K562 (cell line): ENCODE measurements around the gene TTLL8. TPM values are rescaled to one million over a fixed set of nuclear protein-coding genes. Genes with fewer than 3 reads are reported as not detected.

Experiments used
- ATAC-seq: fragments of 200-7000 bp; cut with Tn5 transposase; 3 replicates; pipeline ENCODE4 v1.9.1; 2020; ENCODE audit warnings: moderate library complexity
- BruUV-seq: library from RNA; stranded (reverse); fragments of 400-500 nt; replicated peaks from 2 replicates; lab custom pipeline; 2021; lab: Mats Ljungman, UMichigan
- CTCF ChIA-PET: fragments of 300-600 bp; formaldehyde crosslinking; extraction: SDS; loops from one replicate; lab custom pipeline; 2021; ENCODE audit warnings: low intra/inter-chr PET ratio; lab: Yijun Ruan, JAX
- POLR2A ChIA-PET: fragments of 300-600, 350-650 bp; sonication (Branson Sonifier 250); formaldehyde crosslinking; extraction: SDS; loops from one replicate; lab custom pipeline; 2021; ENCODE audit warnings: antibody characterized with exemption, inconsistent platforms; lab: Yijun Ruan, JAX
- DNase-seq, 4 experiments: peaks; one replicate each; pipeline versions ENCODE4 v3.0.0 to v3.0.0-alpha.2; 2011 to 2018; ENCODE audit warnings: low spot score in 3 of 4, mixed read lengths in 3 of 4; ENCODE audit errors: extremely low read depth in 1 of 4
- FAIRE-seq: peaks from 2 replicates; lab custom pipeline; 2011; peaks lifted over from hg19 to GRCh38; lab: Jason Lieb, UNC
- H2AFZ ChIP-seq: 2 replicates; pipeline ENCODE4 v1.6.0; 2011; ENCODE audit warnings: low read depth, low read length, control low read depth, inconsistent platforms
- H3K27ac ChIP-seq: fragments of 200-600 bp; 3 replicates; pipeline ENCODE4 v1.8.0; 2011; ENCODE audit warnings: low read depth, mild to moderate bottlenecking, control low read depth, inconsistent platforms, low read length, moderate library complexity, mixed read lengths; ENCODE audit errors: extremely low read depth
- H3K27me3 ChIP-seq, 2 experiments: fragments of 300-600 bp in 1 of 2; 2 replicates in 1 of 2; 3 replicates in 1 of 2; pipeline versions ENCODE4 v1.6.0 to v1.8.0; 2011; ENCODE audit warnings: inconsistent platforms in 2 of 2, low read length in 2 of 2, mild to moderate bottlenecking in 1 of 2, mixed read lengths in 1 of 2, moderate library complexity in 1 of 2; ENCODE audit not compliant: control insufficient read depth in 2 of 2, insufficient read depth in 2 of 2
- H3K36me3 ChIP-seq: fragments of 300-600 bp; 3 replicates; pipeline ENCODE4 v1.8.0; 2011; ENCODE audit warnings: mild to moderate bottlenecking, low read length, inconsistent platforms; ENCODE audit not compliant: control insufficient read depth, insufficient read depth
- H3K4me1 ChIP-seq, 2 experiments: fragments of 200-600 bp in 1 of 2; replicated peaks in 1 of 2; 2 replicates in 1 of 2; 3 replicates in 1 of 2; pipeline versions ENCODE4 v1.5.1 to v1.8.0; 2011; ENCODE audit warnings: inconsistent platforms in 2 of 2, low read length in 2 of 2, mild to moderate bottlenecking in 1 of 2, mixed read lengths in 1 of 2, moderate library complexity in 1 of 2; ENCODE audit not compliant: control insufficient read depth in 2 of 2, insufficient read depth in 2 of 2
- H3K4me2 ChIP-seq: 2 replicates; pipeline ENCODE4 v1.6.1; 2011; ENCODE audit warnings: low read length, control low read depth, inconsistent platforms, mixed read lengths; ENCODE audit not compliant: insufficient read depth
- H3K4me3 ChIP-seq: fragments of 200-600 bp; sonication (generic), shearing (Covaris generic); 2 replicates; pipeline ENCODE4 v1.5.1; 2016; ENCODE audit warnings: control low read depth, inconsistent platforms
- H3K79me2 ChIP-seq: fragments of 200-600 bp; 3 replicates; pipeline ENCODE4 v1.8.0; 2011; ENCODE audit warnings: low read length, inconsistent platforms; ENCODE audit not compliant: control insufficient read depth, insufficient read depth
- H3K9ac ChIP-seq, 2 experiments: 2 replicates each; pipeline versions ENCODE4 v1.6.0 to v1.6.1; 2011; ENCODE audit warnings: low read depth in 2 of 2, low read length in 2 of 2, control low read depth in 1 of 2, inconsistent platforms in 1 of 2, mild to moderate bottlenecking in 1 of 2, mixed read lengths in 1 of 2; ENCODE audit not compliant: insufficient read depth in 1 of 2
- H3K9me1 ChIP-seq: one replicate; pipeline ENCODE4 v1.6.0; 2011; ENCODE audit warnings: inconsistent platforms, mild to moderate bottlenecking, low read length, moderate library complexity; ENCODE audit not compliant: control insufficient read depth, insufficient read depth
- H3K9me3 ChIP-seq: replicated peaks from 2 replicates; pipeline ENCODE4 v1.5.1; 2011; ENCODE audit warnings: low read depth, low read length, inconsistent platforms; ENCODE audit not compliant: control insufficient read depth, insufficient read depth
- H4K20me1 ChIP-seq: replicated peaks from 2 replicates; pipeline ENCODE4 v1.6.1; 2011; ENCODE audit warnings: low read length, inconsistent platforms, mixed read lengths; ENCODE audit not compliant: control insufficient read depth, insufficient read depth
- BRD4 ChIP-seq: fragments of 200-600 bp; sonication (generic); IDR thresholded peaks from 2 replicates; pipeline ENCODE4 v1.6.1; 2017; ENCODE audit warnings: inconsistent platforms
- EHMT2 ChIP-seq: fragments of 450-650 bp; IDR thresholded peaks from 2 replicates; pipeline ENCODE4 v1.6.1; 2018; ENCODE audit warnings: antibody characterized with exemption
- HNRNPL ChIP-seq: fragments of 200-400 bp; formaldehyde crosslinking; IDR thresholded peaks from 2 replicates; pipeline ENCODE4 v1.6.1; 2017; ENCODE audit warnings: low read depth, mild to moderate bottlenecking, low read length
- NFE2L1 ChIP-seq: fragments of 450-650 bp; IDR thresholded peaks from 2 replicates; pipeline ENCODE4 v1.6.1; 2016; ENCODE audit warnings: missing genetic modification characterization, low read depth, mild to moderate bottlenecking, missing compliant biosample characterization, moderate library complexity, borderline replicate concordance
- RFX7 ChIP-seq: fragments of 250-450 bp; sonication (Bioruptor Pico); IDR thresholded peaks from 2 replicates; pipeline ENCODE4 v1.5.1; 2021; ENCODE audit warnings: mild to moderate bottlenecking
- RUNX1 ChIP-seq: sonication (generic); IDR thresholded peaks from 2 replicates; pipeline ENCODE4 v1.6.1; 2016; ENCODE audit warnings: antibody characterized with exemption, low read depth
- SMARCE1 ChIP-seq: fragments of 450-650 bp; IDR thresholded peaks from 2 replicates; pipeline ENCODE4 v1.7.1; 2016; ENCODE audit warnings: mild to moderate bottlenecking
- TEAD4 ChIP-seq, 2 experiments: sonication (generic) in 1 of 2; formaldehyde crosslinking in 1 of 2; IDR thresholded peaks; 2 replicates each; pipeline versions ENCODE4 v1.6.1 to v1.8.0; 2012 to 2022; ENCODE audit warnings: borderline replicate concordance in 1 of 2, inconsistent platforms in 1 of 2, low read length in 1 of 2, mild to moderate bottlenecking in 1 of 2, missing genetic modification reagents in 1 of 2
- ZNF175 ChIP-seq: fragments of 200-800 bp; sonication (Bioruptor generic); IDR thresholded peaks from 2 replicates; pipeline ENCODE4 v1.6.1; 2016; ENCODE audit warnings: low read depth, mild to moderate bottlenecking, missing genetic modification characterization, missing compliant biosample characterization
- ZNF75A ChIP-seq: fragments of 450-650 bp; formaldehyde crosslinking; IDR thresholded peaks from 2 replicates; pipeline ENCODE4 v1.4.0; 2020; ENCODE audit warnings: mild to moderate bottlenecking
- WGBS: fragments of 100-300 bp; shearing (Covaris generic); methylation state at CpG from one replicate; pipeline ENCODE4 v1.1.6; 2016; ENCODE audit warnings: low coverage, mixed read lengths; ENCODE audit not compliant: insufficient coverage; ENCODE audit errors: missing lambda C conversion rate; 5-methylcytosine and 5-hydroxymethylcytosine counted together
- in situ Hi-C: fragments of 300-500 bp; cut with MboI; formaldehyde crosslinking; loops from 4 replicates; pipeline ENCODE4 v1.15.0; 2018; ENCODE audit warnings: inconsistent platforms, mixed read lengths
- intact Hi-C: fragments of 100-400 bp; cut with micrococcal nuclease; formaldehyde crosslinking; loops from 2 replicates; pipeline ENCODE4 v1.14.2; 2022
- polyA plus RNA-seq, 8 experiments: library from polyadenylated mRNA; depleted of rRNA in 4 of 8; stranded (reverse) in 5 of 8; unstranded in 3 of 8; fragments of >200 nt; fragmentation: Nextera tagmentation in 2 of 8; fragmentation: Illumina TruSeq in 1 of 8; extraction: Ambion mirVana in 2 of 8; extraction: Trizol in 1 of 8; gene quantifications; 2 replicates each; pipeline versions ENCODE4 v1.2.1 to v1.2.3, GENCODE V29; 2011 to 2014; ENCODE audit warnings: inconsistent platforms in 1 of 8, missing spikeins in 1 of 8
- total RNA-seq, 7 experiments: library from RNA; depleted of rRNA in 6 of 7; stranded (reverse); fragments of >200 nt in 6 of 7; fragmentation: Illumina TruSeq in 2 of 7; extraction: Trizol in 2 of 7; gene quantifications; 2 replicates each; pipeline versions ENCODE4 v1.2.1 to v1.2.3, GENCODE V29; 2011 to 2021; ENCODE audit warnings: low replicate concordance in 1 of 7
- TF ChIP-seq, protein P1 (sequence below): fragments of 450-650 bp; IDR thresholded peaks from 2 replicates; pipeline ENCODE4 v1.6.1; 2014; ENCODE audit warnings: low read depth, mild to moderate bottlenecking, moderate library complexity, borderline replicate concordance
- TF ChIP-seq, protein P2 (sequence below): fragments of 450-650 bp; IDR thresholded peaks from 2 replicates; pipeline ENCODE4 v1.6.1; 2018; ENCODE audit not compliant: partially characterized antibody
- TF ChIP-seq, protein P3 (sequence below): conservative IDR thresholded peaks from 2 replicates; pipeline ENCODE4 v1.6.1; 2011; ENCODE audit warnings: low read depth, mild to moderate bottlenecking, low read length; ENCODE audit not compliant: control insufficient read depth

The TTLL8 gene
- total and polyA plus RNA-seq, 9 of the 15 experiments (the other 6 are each of a cell fraction or from before 2014, with no cell fraction given): not detected

DNA sequence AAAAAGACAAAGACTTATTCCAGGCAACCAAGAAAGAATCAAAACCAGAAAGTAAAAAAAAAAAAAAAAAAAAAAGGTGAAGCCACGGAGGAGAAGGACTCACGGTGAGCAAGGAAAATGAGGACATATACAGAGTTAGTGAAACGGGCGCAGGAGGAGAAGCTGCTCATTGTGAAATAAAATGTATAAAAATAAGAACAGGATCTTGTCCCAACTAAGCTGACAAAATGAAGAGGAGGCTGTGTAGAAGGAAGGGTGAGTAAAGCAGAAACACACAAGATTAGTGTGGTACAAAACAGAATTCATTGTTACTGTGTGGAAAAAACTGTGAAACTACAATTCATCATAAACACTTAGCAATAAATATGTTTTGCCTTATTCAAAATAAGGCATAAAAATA lies 53.2 kb downstream of the TTLL8 start:
- H3K4me3 ChIP-seq: no peak overlapping the region
- H2AFZ ChIP-seq: no peak overlapping the region
- no peaks in the 10 kb centered on the region for H3K79me2 ChIP-seq
- ChIA-PET CTCF (no interaction called here), POLR2A (no interaction called here)
- 63% methylated on average over 2 of the region's 4 CpGs for WGBS
- H3K4me1 ChIP-seq: peaks cover 0 to 31% of the 10 kb centered on the region in 2 experiments; a peak in 3 of 5 replicates
- BruUV-seq: no TSS peak
- H3K9me1 ChIP-seq: no peaks in the 10 kb centered on the region
- H3K4me2 ChIP-seq: no peak overlapping the region
- no peak for DNase-seq
- no peak overlapping the region for H3K9ac ChIP-seq
- H3K9me3 ChIP-seq: no peaks in the 10 kb centered on the region
- H3K27ac ChIP-seq: no peak overlapping the region
- no peak for FAIRE-seq
- no peaks in the 10 kb centered on the region for H3K27me3 ChIP-seq
- no peaks in the 10 kb centered on the region for H4K20me1 ChIP-seq
- intact Hi-C loops (no loop called here), in situ Hi-C loops (no loop called here)
- no peak for ATAC-seq
- no peak for TF ChIP-seq NFE2L1
- no peak for TF ChIP-seq TEAD4 (IDR thresholded peaks at IDR 0.05; ENCODE audit: low read length)
- no peak for TF ChIP-seq TEAD4 (CRISPR knock-in tag; IDR thresholded peaks at IDR 0.05; ENCODE audit: borderline replicate concordance)
- TF ChIP-seq, protein P1, sequence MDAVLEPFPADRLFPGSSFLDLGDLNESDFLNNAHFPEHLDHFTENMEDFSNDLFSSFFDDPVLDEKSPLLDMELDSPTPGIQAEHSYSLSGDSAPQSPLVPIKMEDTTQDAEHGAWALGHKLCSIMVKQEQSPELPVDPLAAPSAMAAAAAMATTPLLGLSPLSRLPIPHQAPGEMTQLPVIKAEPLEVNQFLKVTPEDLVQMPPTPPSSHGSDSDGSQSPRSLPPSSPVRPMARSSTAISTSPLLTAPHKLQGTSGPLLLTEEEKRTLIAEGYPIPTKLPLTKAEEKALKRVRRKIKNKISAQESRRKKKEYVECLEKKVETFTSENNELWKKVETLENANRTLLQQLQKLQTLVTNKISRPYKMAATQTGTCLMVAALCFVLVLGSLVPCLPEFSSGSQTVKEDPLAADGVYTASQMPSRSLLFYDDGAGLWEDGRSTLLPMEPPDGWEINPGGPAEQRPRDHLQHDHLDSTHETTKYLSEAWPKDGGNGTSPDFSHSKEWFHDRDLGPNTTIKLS: no peak
- no peak for TF ChIP-seq ZNF75A (CRISPR knock-in tag)
- no peak for TF ChIP-seq HNRNPL
- TF ChIP-seq, protein P2, sequence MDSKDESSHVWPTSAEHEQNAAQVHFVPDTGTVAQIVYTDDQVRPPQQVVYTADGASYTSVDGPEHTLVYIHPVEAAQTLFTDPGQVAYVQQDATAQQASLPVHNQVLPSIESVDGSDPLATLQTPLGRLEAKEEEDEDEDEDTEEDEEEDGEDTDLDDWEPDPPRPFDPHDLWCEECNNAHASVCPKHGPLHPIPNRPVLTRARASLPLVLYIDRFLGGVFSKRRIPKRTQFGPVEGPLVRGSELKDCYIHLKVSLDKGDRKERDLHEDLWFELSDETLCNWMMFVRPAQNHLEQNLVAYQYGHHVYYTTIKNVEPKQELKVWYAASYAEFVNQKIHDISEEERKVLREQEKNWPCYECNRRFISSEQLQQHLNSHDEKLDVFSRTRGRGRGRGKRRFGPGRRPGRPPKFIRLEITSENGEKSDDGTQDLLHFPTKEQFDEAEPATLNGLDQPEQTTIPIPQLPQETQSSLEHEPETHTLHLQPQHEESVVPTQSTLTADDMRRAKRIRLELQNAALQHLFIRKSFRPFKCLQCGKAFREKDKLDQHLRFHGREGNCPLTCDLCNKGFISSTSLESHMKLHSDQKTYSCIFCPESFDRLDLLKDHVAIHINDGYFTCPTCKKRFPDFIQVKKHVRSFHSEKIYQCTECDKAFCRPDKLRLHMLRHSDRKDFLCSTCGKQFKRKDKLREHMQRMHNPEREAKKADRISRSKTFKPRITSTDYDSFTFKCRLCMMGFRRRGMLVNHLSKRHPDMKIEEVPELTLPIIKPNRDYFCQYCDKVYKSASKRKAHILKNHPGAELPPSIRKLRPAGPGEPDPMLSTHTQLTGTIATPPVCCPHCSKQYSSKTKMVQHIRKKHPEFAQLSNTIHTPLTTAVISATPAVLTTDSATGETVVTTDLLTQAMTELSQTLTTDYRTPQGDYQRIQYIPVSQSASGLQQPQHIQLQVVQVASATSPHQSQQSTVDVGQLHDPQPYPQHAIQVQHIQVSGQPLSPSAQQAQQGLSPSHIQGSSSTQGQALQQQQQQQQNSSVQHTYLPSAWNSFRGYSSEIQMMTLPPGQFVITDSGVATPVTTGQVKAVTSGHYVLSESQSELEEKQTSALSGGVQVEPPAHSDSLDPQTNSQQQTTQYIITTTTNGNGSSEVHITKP: no peak
- no peak for TF ChIP-seq ZNF175 (CRISPR knock-in tag)
- no peak for TF ChIP-seq SMARCE1
- TF ChIP-seq EHMT2: no peak
- TF ChIP-seq RUNX1: no peak
- TF ChIP-seq BRD4: no peak
- TF ChIP-seq, protein P3, sequence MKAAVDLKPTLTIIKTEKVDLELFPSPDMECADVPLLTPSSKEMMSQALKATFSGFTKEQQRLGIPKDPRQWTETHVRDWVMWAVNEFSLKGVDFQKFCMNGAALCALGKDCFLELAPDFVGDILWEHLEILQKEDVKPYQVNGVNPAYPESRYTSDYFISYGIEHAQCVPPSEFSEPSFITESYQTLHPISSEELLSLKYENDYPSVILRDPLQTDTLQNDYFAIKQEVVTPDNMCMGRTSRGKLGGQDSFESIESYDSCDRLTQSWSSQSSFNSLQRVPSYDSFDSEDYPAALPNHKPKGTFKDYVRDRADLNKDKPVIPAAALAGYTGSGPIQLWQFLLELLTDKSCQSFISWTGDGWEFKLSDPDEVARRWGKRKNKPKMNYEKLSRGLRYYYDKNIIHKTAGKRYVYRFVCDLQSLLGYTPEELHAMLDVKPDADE: no peak
- no peak for TF ChIP-seq RFX7 (CRISPR knock-in tag)
- H3K36me3 ChIP-seq: no peaks in the 10 kb centered on the region
